Stimulated activated CD4-positive, alpha-beta T cell treated with anti-CD3 and anti-CD28 coated beads, Interleukin-1b, Interleukin-23, amount 100 ng/mL, for 1 hour (primary cell): Measurements from ENCODE around the gene GSTM3.
"Not testable (repeated sequence)": the region's sequence is repeated elsewhere in the genome, so short reads cannot be mapped to it uniquely, and the experiment has no call there.

Experiments used
- DNase-seq, 2 donors: peaks; one replicate each; pipeline ENCODE4 v3.0.0-alpha.2; 2020; ENCODE audit warnings: low read depth in 2 of 2

GSTM3 gene

DNA sequence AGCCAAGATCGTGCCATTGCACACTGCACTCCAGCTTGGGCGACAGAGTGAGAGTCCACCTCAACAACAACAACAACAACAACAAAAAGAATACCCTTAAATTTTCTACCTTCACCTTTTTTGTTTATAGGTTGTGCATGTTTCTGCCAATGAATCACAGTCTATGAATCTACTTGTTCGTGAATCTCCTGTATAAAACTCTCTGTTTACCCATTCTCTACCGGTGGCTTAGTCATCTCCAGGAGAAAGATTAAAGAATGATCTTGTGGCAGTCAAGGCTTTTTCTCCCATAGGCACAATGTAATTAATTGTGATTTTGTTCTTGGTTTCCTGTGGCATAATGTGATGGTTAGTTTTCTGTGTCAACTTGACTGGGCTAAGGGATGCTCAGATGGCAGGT is 43.0 kb downstream of the GSTM3 start:
- DNase-seq = not testable (repeated sequence)

DNA sequence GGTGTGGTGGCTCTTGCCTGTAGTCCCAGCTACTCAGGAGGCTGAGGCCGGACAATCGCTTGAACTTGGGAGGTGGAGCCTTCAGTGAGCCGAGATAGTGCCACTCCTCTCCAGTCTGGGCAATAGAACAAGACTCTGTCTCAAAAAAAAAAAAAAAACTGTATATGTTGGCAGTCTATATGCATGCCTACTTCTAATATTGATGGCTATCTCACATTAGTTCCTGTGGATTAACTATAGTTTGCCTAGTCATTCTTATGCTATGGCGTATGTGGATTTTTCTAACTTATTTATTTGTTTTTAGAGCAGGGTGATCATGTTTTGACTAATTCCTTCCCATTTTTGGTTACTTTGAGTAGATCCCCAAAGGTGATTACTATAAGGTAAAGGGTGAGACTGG is 43.8 kb downstream of the GSTM3 start:
- no peak for DNase-seq

DNA sequence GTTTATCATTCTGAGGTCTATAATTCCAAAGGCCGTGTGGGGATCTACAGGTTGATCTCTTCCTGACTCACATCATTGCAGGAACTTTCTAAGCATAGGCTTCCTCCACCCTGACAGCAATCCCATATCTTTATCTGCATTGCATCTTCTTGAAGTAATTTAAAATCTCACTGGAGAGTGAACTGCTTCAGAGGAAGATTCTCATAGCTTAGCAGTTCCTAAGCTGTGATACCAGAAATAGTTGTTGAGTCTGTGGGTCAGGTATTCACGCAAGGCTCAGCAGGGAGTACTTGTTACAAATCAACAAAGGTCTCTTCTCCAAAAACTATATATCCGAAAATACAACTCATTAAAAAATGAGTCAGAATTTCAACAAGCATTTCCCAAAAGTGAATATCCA is 45.7 kb downstream of the GSTM3 start:
- not testable (repeated sequence) for DNase-seq

DNA sequence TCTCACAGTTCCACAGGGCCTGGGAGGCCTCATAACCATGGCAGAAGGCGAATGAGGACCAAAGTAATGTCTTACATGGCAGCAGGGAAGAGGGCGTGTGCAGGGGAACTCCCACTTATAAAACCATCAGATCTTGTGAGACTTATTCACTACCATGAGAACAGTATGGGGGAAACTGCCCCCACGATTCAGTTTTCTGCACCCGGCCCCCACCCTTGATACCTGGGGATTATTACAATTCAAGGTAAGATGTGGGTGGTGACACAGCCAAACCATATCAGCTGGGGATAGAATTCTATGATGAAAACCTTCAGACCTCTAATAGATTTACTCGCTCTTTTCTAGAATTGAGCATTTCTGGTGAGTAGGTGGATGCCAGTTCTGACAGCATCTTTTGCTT is 46.4 kb downstream of the GSTM3 start:
- DNase-seq = not testable (repeated sequence)

DNA sequence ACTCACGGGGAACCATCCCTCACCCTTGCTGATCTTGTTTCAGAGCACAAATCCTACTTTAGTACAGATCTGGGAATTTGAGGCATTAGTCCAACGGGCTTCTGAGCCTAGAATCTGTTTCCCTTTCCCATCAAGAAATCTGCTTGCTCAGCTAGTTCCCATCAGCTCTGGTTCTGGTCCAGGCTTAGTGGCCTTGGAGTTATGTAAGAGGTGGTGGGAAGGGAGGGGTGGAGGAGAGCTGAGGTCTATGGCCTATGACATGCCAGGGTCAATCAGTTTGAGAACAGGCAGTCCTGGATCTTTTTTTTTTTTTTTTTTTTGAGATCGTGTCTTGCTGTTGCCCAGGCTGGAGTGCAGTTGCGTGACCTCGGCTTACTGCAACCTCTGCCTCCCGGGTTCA is 49.1 kb downstream of the GSTM3 start:
- no peak for DNase-seq

DNA sequence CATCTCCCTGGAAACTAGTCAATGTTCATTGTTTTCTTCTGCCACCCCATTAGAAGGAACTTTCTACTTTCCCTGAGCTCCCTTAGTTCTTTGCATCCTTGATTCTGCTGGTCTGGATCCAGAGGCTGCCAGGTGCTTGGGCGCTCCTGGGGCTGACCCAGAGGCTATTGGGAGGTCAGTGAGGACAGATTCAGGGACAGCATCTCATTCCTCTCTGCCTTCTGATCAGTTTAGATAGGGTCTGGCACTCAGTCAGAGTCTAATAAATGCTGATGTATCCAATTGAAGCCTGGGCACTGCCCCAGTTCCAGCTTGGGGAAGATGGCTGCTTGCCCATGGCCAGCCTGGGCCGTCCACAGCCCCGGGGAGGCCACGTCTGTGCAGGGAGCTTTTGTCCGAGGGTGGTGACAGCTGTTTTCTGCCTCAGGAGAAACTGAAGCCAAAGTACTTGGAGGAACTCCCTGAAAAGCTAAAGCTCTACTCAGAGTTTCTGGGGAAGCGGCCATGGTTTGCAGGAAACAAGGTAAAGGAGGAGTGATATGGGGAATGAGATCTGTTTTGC is 50.9 kb downstream of the GSTM3 start:
- DNase-seq = no peak

DNA sequence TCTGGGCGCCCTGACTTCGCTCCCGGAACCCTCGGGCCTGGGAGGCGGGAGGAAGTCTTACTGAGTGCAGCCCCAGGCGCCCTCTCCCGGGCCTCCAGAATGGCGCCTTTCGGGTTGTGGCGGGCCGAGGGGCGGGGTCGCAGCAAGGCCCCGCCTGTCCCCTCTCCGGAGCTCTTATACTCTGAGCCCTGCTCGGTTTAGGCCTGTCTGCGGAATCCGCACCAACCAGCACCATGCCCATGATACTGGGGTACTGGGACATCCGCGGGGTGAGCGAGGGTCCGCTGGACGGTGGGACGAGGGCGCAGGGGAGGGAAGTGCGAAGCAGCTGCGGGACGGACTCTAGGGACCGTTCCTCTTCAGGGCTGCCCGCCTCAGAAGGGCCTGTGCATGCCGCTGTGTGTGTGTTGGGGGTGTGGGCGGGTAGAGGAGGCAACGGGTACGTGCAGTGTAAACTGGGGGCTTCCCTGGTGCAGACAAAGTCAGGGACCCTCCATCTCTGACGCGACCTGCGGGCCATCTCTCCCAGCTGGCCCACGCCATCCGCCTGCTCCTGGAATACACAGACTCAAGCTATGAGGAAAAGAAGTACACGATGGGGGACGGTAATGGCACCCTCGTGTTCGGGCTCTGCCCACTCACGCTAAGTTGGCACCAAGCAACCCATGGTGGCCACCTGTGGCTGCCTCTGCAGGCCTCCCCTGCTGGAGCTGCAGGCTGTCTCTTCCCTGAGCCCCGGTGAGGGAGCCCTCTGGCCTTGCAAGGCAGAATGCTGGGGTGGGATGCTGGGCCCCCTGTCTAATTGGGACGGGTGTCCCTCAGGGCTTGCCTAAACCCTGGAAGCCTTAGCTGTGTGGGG is 53.0 kb downstream of the GSTM3 start, which contains the start of gene GSTM1:
Gene GSTM1 (plus strand): TSS at position 177 of the 859 bp plus-strand sequence. CDS start 57 bp downstream, at position 234.
- DNase-seq = peak in 1 of 2 donors; percentile 46

DNA sequence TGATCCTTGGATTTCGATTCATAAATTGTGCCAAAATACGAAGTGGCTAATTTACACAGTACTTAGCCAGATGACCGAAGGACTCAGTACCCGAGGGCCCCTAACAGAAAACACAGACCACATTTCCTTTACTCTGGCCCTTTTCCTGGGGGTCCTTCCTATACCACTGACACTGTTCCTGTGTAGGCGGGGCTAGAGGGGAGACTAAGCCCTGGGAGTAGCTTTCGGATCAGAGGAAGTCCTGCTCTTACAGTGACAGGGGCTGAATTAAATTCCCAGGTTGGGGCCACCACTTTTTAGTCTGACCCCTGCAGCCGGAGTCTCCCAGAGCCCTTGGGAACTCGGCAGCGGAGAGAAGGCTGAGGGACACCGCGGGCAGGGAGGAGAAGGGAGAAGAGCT is 53.7 kb downstream of the GSTM3 start:
- not testable (repeated sequence) for DNase-seq

DNA sequence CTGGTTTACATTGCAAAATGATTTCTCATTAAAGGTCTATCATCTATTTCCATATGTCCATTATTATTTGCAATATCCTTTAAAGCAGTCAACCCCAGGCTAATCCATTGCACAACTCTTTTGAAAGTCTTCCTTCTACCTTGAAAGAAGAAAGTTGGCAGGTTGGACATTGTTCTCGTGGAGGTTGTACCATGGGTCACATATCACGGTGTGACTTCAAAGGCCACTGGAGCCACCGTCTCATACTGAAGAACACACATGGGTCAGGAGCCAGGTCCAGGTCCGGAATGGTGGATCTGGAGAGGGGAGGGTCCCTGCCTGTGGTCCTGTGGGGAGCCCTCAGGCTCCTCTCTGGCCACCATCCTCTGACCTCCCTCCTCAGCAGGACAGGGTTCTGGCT is 54.9 kb downstream of the GSTM3 start:
- not testable (repeated sequence) for DNase-seq

DNA sequence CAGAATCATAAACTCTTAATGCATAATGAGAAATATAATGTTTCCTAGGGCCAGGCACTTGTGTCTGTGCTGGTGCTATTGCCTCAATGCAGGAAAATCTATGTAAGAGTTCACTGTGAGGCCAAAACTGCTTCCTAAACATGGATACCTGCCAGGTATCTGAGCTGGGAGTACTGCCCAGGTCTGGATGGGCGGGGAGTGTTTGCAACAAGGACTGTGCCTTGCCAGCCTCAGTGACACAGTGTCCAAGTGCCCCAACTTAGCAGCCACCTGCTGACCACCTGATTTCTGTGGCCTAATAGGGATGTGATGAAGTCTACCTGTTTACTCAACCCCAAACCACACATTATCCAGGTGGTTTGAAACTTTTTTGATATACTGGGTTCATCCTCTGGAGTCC is 55.4 kb downstream of the GSTM3 start:
- DNase-seq = not testable (repeated sequence)

DNA sequence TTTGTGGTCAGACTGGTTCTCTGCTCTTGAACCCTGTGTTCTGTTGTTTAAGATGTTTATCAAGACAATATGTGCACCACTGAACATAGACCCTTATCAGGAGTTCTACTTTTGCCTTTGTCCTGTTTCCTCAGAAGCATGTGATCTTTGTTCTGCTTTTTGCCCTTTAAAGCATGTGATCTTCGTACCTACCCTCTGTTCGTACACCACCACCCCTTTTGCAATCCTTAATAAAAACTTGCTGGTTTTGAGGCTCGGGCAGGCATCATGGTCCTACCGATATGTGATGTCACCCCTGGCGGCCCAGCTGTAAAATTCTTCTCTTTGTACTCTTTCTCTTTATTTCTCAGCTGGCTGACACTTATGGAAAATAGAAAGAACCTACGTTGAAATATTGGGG is 56.1 kb downstream of the GSTM3 start:
- not testable (repeated sequence) for DNase-seq
